PFSK-1 (cell line): Measurements from ENCODE around the gene YIPF5.

Experiments
- FOXP2 ChIP-seq: optimal IDR thresholded peaks from 2 replicates; pipeline ENCODE3; 2011; ENCODE audit warnings: borderline replicate concordance, control low read depth, inconsistent platforms; ENCODE audit not compliant: insufficient read depth; ENCODE audit errors: extremely low read length, extremely low read depth
- POLR2AphosphoS5 ChIP-seq: IDR thresholded peaks from 2 replicates; pipeline ENCODE4 v1.6.1; 2012; ENCODE audit warnings: low read depth, mild to moderate bottlenecking, control low read depth, low read length, moderate library complexity
- SIN3A ChIP-seq: IDR thresholded peaks from 2 replicates; pipeline ENCODE4 v1.6.1; 2012; ENCODE audit warnings: mild to moderate bottlenecking, low read length, moderate library complexity, borderline replicate concordance; ENCODE audit not compliant: insufficient read depth
- TAF1 ChIP-seq: IDR thresholded peaks from 2 replicates; pipeline ENCODE4 v1.6.1; 2012; ENCODE audit warnings: low read length, control low read depth, borderline replicate concordance; ENCODE audit not compliant: insufficient read depth
- TF ChIP-seq, protein P1 (sequence below), 2 experiments: IDR thresholded peaks; 2 replicates each; pipeline versions ENCODE4 v1.6.1 to v1.8.0; 2011 to 2012; ENCODE audit warnings: low read depth in 2 of 2, low read length in 2 of 2, control low read depth in 1 of 2, inconsistent platforms in 1 of 2, mild to moderate bottlenecking in 1 of 2, moderate library complexity in 1 of 2; ENCODE audit not compliant: insufficient read depth in 1 of 2

Gene YIPF5

GRCh38 chr5:144192661-144193060 is 22.2 kb upstream of the YIPF5 start:
- no peak for TF ChIP-seq SIN3A
- no peak for TF ChIP-seq FOXP2
- TF ChIP-seq, protein P1, sequence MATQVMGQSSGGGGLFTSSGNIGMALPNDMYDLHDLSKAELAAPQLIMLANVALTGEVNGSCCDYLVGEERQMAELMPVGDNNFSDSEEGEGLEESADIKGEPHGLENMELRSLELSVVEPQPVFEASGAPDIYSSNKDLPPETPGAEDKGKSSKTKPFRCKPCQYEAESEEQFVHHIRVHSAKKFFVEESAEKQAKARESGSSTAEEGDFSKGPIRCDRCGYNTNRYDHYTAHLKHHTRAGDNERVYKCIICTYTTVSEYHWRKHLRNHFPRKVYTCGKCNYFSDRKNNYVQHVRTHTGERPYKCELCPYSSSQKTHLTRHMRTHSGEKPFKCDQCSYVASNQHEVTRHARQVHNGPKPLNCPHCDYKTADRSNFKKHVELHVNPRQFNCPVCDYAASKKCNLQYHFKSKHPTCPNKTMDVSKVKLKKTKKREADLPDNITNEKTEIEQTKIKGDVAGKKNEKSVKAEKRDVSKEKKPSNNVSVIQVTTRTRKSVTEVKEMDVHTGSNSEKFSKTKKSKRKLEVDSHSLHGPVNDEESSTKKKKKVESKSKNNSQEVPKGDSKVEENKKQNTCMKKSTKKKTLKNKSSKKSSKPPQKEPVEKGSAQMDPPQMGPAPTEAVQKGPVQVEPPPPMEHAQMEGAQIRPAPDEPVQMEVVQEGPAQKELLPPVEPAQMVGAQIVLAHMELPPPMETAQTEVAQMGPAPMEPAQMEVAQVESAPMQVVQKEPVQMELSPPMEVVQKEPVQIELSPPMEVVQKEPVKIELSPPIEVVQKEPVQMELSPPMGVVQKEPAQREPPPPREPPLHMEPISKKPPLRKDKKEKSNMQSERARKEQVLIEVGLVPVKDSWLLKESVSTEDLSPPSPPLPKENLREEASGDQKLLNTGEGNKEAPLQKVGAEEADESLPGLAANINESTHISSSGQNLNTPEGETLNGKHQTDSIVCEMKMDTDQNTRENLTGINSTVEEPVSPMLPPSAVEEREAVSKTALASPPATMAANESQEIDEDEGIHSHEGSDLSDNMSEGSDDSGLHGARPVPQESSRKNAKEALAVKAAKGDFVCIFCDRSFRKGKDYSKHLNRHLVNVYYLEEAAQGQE (IDR thresholded peaks at IDR 0.05; ENCODE audit: insufficient read depth in 1 of 2, low read depth in 2 of 2, low read length in 2 of 2) = no peak
- TF ChIP-seq POLR2AphosphoS5 = no peak
- TF ChIP-seq TAF1 = no peak

GRCh38 chr5:144191998-144192397 is 21.5 kb upstream of the YIPF5 start:
- TF ChIP-seq TAF1 = no peak
- no peak for TF ChIP-seq FOXP2
- no peak for TF ChIP-seq POLR2AphosphoS5
- TF ChIP-seq, protein P1 (IDR thresholded peaks at IDR 0.05; ENCODE audit: insufficient read depth in 1 of 2, low read depth in 2 of 2, low read length in 2 of 2) = no peak
- TF ChIP-seq SIN3A = no peak

DNA sequence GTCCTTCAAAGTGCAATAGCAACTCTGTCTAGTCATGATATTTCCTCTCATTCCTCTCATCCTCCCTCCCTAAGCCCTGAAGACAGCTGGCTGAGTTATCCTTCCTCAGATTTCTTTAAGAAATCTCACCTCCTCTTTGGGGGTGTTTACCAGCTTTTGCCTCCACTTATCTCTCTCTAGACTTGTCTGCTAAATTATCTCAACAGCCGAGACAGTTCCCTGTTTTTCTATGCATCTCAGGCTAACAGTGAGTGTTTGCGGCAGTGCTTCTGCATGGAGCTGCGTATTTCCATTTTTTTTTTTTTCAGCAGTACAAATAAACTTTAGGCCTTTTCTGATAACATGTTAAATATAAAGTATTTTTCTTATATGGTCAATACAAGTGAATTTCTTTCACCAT is 21.1 kb upstream of the YIPF5 start:
- TF ChIP-seq FOXP2 (no peak), POLR2AphosphoS5 (no peak), SIN3A (no peak), TAF1 (no peak)
- TF ChIP-seq, protein P1 (IDR thresholded peaks at IDR 0.05; ENCODE audit: insufficient read depth in 1 of 2, low read depth in 2 of 2, low read length in 2 of 2) = no peak

GRCh38 chr5:144189800-144190429 is 19.5 kb upstream of the YIPF5 start:
- peak; percentile 68; the same call in 1 of the 2 replicates for TF ChIP-seq SIN3A
- no peak for TF ChIP-seq FOXP2
- TF ChIP-seq, protein P1 (IDR thresholded peaks at IDR 0.05; ENCODE audit: insufficient read depth in 1 of 2, low read depth in 2 of 2, low read length in 2 of 2) = 0 out of 4 replicates have a peak, but pooled peaks of 1 of the 2 experiments have one; percentile 26
- TF ChIP-seq POLR2AphosphoS5 = 0 out of 2 replicates have a peak, but pooled peaks have one; percentile 24
- TF ChIP-seq TAF1 = 0 out of 2 replicates have a peak, but pooled peaks have one; percentile 13
